Measurements from ENCODE around the gene TRIM47. TPM values are rescaled to one million over a fixed set of nuclear protein-coding genes. Genes with fewer than 3 reads are reported as not detected.

The TRIM47 gene
- total RNA-seq, 1 donor from 2014 or later: 27.5 TPM

GRCh38 chr17:75896415-75897159 is 18.2 kb upstream of the TRIM47 start, which contains the start of gene TRIM65:
Gene TRIM65 (minus strand): TSS chr17:75896951. CDS start chr17:75896937, 14 bp downstream.
- intact Hi-C loops (cut with micrococcal nuclease): no loop called here

GRCh38 chr17:75895370-75896155 is 17.2 kb upstream of the TRIM47 start:
- H3K4me3 ChIP-seq: peak overlapping the region; percentile 75
- intact Hi-C loops (cut with micrococcal nuclease): no loop called here
- peaks cover 43% of the 10 kb centered on the region for H3K36me3 ChIP-seq
- H3K27ac ChIP-seq (replicated peaks): peak overlapping the region; percentile 99
- peaks cover 44% of the 10 kb centered on the region for H3K4me1 ChIP-seq
- H3K9me3 ChIP-seq (replicated peaks): no peaks in the 10 kb centered on the region
- TF ChIP-seq CTCF (IDR thresholded peaks at IDR 0.05; ENCODE audit: borderline replicate concordance): no peak
- no peaks in the 10 kb centered on the region for H3K27me3 ChIP-seq (ENCODE audit: low read depth)
- no peak for DNase-seq

More at GRCh38 chr17:75896415-75897159, 18.2 kb upstream of the TRIM47 start, which contains the start of gene TRIM65:
- Histone ChIP-seq H3K4me3 (peak within 1 kb of the TSS; percentile 75), H3K9me3 (replicated peaks) (no peaks in the 10 kb centered on the region), H3K36me3 (peaks cover 43% of the 10 kb centered on the region), H3K27me3 (ENCODE audit: low read depth) (no peaks in the 10 kb centered on the region), H3K27ac (replicated peaks) (peak within 1 kb of the TSS; percentile 99), H3K4me1 (peaks cover 42% of the 10 kb centered on the region)
- peak; percentile 90 for DNase-seq
- peak; percentile 62 for TF ChIP-seq CTCF (IDR thresholded peaks at IDR 0.05; ENCODE audit: borderline replicate concordance)

GRCh38 chr17:75894049-75894733 is 15.8 kb upstream of the TRIM47 start:
- intact Hi-C loops (cut with micrococcal nuclease): no loop called here
- Histone ChIP-seq H3K36me3 (peaks cover 42% of the 10 kb centered on the region), H3K4me3 (no peak overlapping the region), H3K27me3 (ENCODE audit: low read depth) (no peaks in the 10 kb centered on the region), H3K9me3 (replicated peaks) (no peaks in the 10 kb centered on the region), H3K27ac (replicated peaks) (no peak overlapping the region), H3K4me1 (peaks cover 44% of the 10 kb centered on the region)
- DNase-seq: no peak
- no peak for TF ChIP-seq CTCF (IDR thresholded peaks at IDR 0.05; ENCODE audit: borderline replicate concordance)

- H3K9me3 ChIP-seq (replicated peaks): no peaks in the 10 kb centered on the region
- intact Hi-C loops (cut with micrococcal nuclease): loop anchor here (2.0 kb wide), 1 partner anchor 43 kb away; no protein-coding TSS in a partner anchor
- H3K27ac ChIP-seq (replicated peaks): no peak overlapping the region
- no peak overlapping the region for H3K4me3 ChIP-seq
- H3K4me1 ChIP-seq: peaks cover 44% of the 10 kb centered on the region
- no peaks in the 10 kb centered on the region for H3K27me3 ChIP-seq (ENCODE audit: low read depth)
- H3K36me3 ChIP-seq: peaks cover 37% of the 10 kb centered on the region
- no peak for DNase-seq
- TF ChIP-seq CTCF (IDR thresholded peaks at IDR 0.05; ENCODE audit: borderline replicate concordance): no peak
Observed at GRCh38 chr17:75893305-75894048, 15.1 kb upstream of the TRIM47 start.

Data from left ventricle myocardium inferior (tissue), 1 donor.